Activated naive CD4-positive, alpha-beta T cell treated with anti-CD3 and anti-CD28 coated beads for 36 hours (primary cell): ENCODE data around the gene NFILZ. TPM values are rescaled to one million over a fixed set of nuclear protein-coding genes. Genes with fewer than 3 reads are reported as not detected.

ENCODE experiments used
- CTCF ChIA-PET: fragments of 350-600 bp; sonication (Branson Sonifier 250); formaldehyde crosslinking; loops from one replicate; lab custom pipeline; 2021; ENCODE audit warnings: antibody characterized with exemption; lab: Charles Lee
- DNase-seq: peaks from one replicate; pipeline ENCODE4 v3.0.0-alpha.2; 2020
- H3K27ac Mint-ChIP-seq: one replicate; pipeline ENCODE4 v1.8.0; 2021; ENCODE audit warnings: mild to moderate bottlenecking, mixed read lengths
- H3K27me3 Mint-ChIP-seq: one replicate; pipeline ENCODE4 v1.8.0; 2021; ENCODE audit warnings: low read depth, mixed read lengths
- H3K36me3 Mint-ChIP-seq: one replicate; pipeline ENCODE4 v1.8.0; 2021; ENCODE audit warnings: low read depth, mixed read lengths
- H3K4me1 Mint-ChIP-seq: one replicate; pipeline ENCODE4 v1.8.0; 2021; ENCODE audit warnings: low read depth, mixed read lengths
- H3K4me3 Mint-ChIP-seq: one replicate; pipeline ENCODE4 v1.8.0; 2021; ENCODE audit warnings: mild to moderate bottlenecking, moderate library complexity, mixed read lengths
- H3K9me3 Mint-ChIP-seq: one replicate; pipeline ENCODE4 v1.8.0; 2021; ENCODE audit warnings: mixed read lengths
- intact Hi-C: fragments of 100-400 bp; cut with micrococcal nuclease; formaldehyde crosslinking; loops from one replicate; pipeline ENCODE4 v1.15.1; 2023
- total RNA-seq, 2 experiments: library from RNA; stranded (reverse); gene quantifications; one replicate each; pipeline ENCODE4 v1.2.3, GENCODE V29; 2021

Gene NFILZ
- total RNA-seq, 2 experiments from 2014 or later = not detected

DNA sequence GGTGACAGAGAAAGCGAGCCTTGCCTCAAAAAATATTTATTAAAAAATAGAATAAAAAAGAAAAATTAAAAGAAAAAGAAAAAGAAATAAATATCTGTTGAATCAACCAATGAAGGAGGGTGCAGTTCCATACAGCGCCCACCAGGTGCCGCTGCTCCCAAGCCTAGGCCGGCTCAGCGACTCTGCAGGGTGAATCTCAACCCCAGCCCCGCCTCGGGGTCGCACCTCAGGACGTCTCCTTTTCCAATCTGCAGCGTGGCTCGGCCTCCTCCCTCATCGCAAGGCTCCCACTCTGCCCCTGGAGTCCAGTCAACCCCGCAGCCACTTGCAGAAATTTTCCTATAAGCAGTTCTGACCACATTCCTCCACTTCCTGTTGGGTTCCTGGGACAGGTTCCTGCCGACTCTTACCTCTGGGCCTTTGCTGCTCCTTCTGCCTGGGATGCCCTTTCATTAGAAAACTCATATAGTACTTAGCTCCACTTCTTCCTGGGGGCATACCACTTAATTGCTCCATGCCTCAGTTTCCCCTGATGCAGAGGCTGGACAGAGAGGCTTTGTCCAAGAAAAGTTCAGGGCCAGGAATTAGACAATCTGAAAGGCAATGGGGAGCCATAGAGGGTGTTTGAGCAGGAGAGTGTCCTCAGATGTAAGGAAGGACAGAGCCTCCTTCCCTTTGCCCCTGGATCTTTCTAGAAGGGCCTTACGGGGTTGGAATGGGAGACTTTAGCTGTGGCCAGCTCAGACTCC, 24.3 kb downstream of the NFILZ start:
- Mint-ChIP-seq H3K36me3 (no peaks in the 10 kb centered on the region), H3K27ac (no peak overlapping the region), H3K4me1 (peaks cover 13% of the 10 kb centered on the region), H3K27me3 (no peaks in the 10 kb centered on the region), H3K4me3 (no peak overlapping the region), H3K9me3 (no peaks in the 10 kb centered on the region)
- CTCF ChIA-PET = interaction anchor here (0.6 to 5.8 kb wide), 20 partner anchors 9 to 528 kb away, joined by 3 to 75 read pairs (median 4); partner anchors contain the start of genes ACTL9 and MUC16
- intact Hi-C loops = loop anchor here (1.0 to 2.0 kb wide), 2 partner anchors 40 to 426 kb away; no protein-coding TSS in a partner anchor
- peak; percentile 71 for DNase-seq

DNA sequence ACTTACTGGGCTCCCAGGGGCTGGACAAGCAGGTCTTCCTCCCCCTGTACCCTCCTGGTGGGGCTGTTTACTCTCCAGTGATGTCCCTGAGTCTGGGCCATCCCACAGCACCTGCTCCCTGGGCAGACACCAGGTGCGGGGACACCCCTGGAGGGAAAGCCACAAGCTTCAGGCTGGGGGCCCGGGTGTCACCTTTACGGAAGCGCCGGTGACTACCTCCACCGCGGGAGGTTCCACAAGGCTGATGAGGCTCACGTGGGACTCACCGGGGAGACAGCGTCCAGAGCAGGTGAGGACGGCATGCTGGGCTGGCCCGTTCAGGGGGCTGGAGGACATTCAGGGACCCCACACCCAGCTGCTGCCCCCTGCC, 24.9 kb downstream of the NFILZ start:
- CTCF ChIA-PET = interaction anchor here (0.7 to 5.8 kb wide), 9 partner anchors 9 to 411 kb away, joined by 3 to 75 read pairs (median 3); no protein-coding TSS in a partner anchor
- Mint-ChIP-seq H3K27ac (no peak overlapping the region), H3K4me1 (peaks cover 13% of the 10 kb centered on the region), H3K4me3 (no peak overlapping the region), H3K36me3 (no peaks in the 10 kb centered on the region), H3K9me3 (no peaks in the 10 kb centered on the region), H3K27me3 (no peaks in the 10 kb centered on the region)
- intact Hi-C loops = loop anchor here (2.0 kb wide), 1 partner anchor 425 kb away; no protein-coding TSS in a partner anchor
- DNase-seq = peak; percentile 45

DNA sequence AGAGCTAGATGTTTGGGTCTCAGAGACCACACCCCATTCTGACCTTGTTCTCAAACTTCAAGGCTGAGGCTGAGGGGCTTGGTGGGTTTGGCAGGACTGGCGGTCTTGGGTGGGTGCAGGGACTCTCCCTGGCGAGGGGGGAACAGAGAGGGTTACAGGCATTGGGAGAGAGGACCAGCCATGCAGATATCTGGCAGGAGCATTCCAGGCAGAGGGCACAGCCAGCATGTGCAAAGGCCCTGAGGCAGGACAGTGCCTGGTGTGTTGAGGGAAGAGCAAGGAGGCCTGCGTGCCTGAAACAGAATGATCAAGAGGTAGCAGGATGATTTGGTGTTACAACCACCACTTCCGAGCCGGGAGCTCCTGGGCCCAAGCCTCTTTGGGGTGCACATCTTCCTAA, 27.4 kb downstream of the NFILZ start:
- intact Hi-C loops = no loop called here
- H3K9me3 Mint-ChIP-seq = no peaks in the 10 kb centered on the region
- DNase-seq = no peak
- H3K4me1 Mint-ChIP-seq = peaks cover 13% of the 10 kb centered on the region
- no peak overlapping the region for H3K27ac Mint-ChIP-seq
- no peak overlapping the region for H3K4me3 Mint-ChIP-seq
- H3K36me3 Mint-ChIP-seq = no peaks in the 10 kb centered on the region
- no peaks in the 10 kb centered on the region for H3K27me3 Mint-ChIP-seq
- CTCF ChIA-PET = interaction anchor here (5.8 kb wide), 1 partner anchor 36 kb away, joined by 75 read pairs; no protein-coding TSS in a partner anchor

DNA sequence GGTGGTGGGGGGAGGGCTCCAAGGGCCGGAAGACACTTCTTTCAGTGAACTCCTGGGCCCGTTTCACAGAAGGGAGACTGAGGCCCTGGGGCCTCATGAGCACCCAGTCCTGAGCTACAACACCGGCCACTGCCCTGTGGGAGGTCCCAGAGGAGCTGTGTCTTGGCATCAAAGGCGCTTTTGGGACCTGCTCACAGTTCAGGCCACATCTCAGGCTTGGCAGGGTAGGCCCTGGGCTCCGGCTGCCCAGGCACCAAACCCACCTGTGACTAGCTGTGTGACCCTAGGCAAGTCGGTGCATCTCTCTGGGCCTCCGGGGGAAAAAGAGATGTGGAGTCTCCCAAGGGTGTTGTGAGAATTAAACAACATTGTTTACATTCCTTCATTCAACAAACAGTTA, 29.5 kb downstream of the NFILZ start:
- no peaks in the 10 kb centered on the region for H3K9me3 Mint-ChIP-seq
- intact Hi-C loops = no loop called here
- H3K4me3 Mint-ChIP-seq = no peak overlapping the region
- H3K4me1 Mint-ChIP-seq = peaks cover 15% of the 10 kb centered on the region
- no peak overlapping the region for H3K27ac Mint-ChIP-seq
- H3K36me3 Mint-ChIP-seq = no peaks in the 10 kb centered on the region
- no peaks in the 10 kb centered on the region for H3K27me3 Mint-ChIP-seq
- no peak for DNase-seq
- CTCF ChIA-PET = interaction anchor here (0.6 to 1.0 kb wide), 2 partner anchors 24 to 34 kb away, joined by 3 read pairs; no protein-coding TSS in a partner anchor

DNA sequence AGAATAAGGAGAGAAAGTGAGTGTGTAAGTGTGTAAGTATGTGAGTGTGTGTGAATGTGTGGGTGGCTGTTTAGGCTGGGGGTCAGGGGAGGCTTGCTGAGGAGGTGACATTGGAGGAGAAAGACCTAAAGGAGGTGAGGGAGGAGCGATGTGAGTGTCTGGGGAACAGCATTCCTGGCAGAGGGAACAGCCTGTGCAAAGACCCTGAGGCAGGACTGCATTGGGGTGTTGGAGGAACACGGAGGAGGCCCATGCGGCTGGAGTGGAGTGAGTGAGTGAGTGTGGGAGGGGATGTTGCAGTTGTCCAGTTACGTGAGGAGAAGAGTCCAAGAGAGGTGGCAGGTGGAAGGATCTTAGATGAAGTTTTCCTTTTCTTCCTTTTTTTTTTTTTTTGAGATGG, 31.8 kb downstream of the NFILZ start:
- intact Hi-C loops = no loop called here
- Mint-ChIP-seq H3K27ac (no peak overlapping the region), H3K9me3 (no peaks in the 10 kb centered on the region), H3K27me3 (no peaks in the 10 kb centered on the region), H3K4me1 (peaks cover 17% of the 10 kb centered on the region), H3K4me3 (no peak overlapping the region), H3K36me3 (no peaks in the 10 kb centered on the region)
- CTCF ChIA-PET = interaction anchor here (0.7 kb wide), 1 partner anchor 480 kb away, joined by 3 read pairs; no protein-coding TSS in a partner anchor
- no peak for DNase-seq

DNA sequence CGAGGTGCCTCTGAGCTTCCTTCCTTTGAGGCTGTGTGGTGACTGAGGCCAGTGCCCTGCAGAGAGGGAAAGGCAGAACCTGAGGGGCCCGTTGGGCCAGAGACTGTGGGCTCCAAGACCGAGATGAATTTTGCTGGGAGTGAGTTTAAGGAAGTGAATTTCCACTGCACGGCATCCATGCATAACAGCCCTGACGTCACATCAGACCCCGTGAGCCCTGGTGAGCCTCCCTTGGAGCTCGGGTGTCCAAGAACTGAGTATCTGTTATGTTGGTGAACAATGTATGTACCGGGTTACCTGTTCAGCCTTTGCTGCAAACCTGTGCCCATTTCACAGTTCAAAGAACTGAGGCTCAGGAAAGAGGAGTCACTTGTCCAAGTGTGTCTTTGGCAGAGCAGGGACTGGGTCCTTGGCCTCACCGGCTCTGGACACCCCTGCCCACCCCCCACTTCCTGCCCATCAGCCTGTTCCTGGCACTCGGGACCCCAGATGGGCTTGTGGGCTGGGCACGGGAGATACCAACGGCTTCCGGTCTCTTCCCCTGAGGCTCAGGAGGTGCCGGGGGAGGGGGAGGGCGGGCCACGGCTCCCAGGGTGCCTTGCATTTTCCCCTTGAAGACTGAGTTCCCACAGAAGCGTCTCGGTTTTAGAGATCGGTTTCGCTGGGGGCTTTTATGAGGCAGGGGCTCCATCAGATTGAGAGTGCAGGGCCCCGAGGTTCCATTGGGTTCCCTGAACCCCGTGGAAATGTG, 33.7 kb downstream of the NFILZ start:
- no peaks in the 10 kb centered on the region for H3K9me3 Mint-ChIP-seq
- H3K4me1 Mint-ChIP-seq = peaks cover 21% of the 10 kb centered on the region
- no peak overlapping the region for H3K4me3 Mint-ChIP-seq

DNA sequence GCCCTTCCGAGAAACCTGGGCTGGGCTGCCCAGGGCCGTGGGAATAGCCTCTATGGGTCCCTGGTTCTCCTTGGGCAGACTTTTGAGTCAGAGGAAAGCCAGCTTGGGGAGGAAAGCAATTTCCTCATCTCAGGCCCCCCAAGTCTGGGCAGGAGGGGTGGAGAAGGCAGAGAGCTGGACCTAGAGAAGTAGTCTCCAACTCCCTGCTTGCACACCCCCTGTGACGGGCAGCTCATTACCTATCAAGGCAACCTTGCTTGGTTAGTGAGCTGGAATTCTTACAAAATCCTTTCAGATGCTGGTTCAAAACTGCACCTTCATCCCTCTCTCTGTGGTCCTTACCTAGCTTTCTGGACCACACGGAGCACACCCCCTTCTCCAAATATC, 34.2 kb downstream of the NFILZ start:
- Mint-ChIP-seq H3K9me3 (no peaks in the 10 kb centered on the region), H3K27ac (no peak overlapping the region), H3K27me3 (no peaks in the 10 kb centered on the region), H3K4me3 (no peak overlapping the region), H3K4me1 (peaks cover 21% of the 10 kb centered on the region), H3K36me3 (no peaks in the 10 kb centered on the region)
- DNase-seq = no peak
- intact Hi-C loops = no loop called here
- CTCF ChIA-PET = interaction anchor here (0.5 to 1.7 kb wide), 4 partner anchors 10 to 83 kb away, joined by 3 to 9 read pairs (median 4); no protein-coding TSS in a partner anchor

More for the DNA sequence above, 33.7 kb downstream of the NFILZ start:
- CTCF ChIA-PET = interaction anchor here (0.5 to 1.5 kb wide), 6 partner anchors 10 to 473 kb away, joined by 3 to 9 read pairs (median 5); no protein-coding TSS in a partner anchor
- Mint-ChIP-seq H3K36me3 (no peaks in the 10 kb centered on the region), H3K27me3 (no peaks in the 10 kb centered on the region), H3K27ac (no peak overlapping the region)
- DNase-seq = peak; percentile 65
- intact Hi-C loops = no loop called here

DNA sequence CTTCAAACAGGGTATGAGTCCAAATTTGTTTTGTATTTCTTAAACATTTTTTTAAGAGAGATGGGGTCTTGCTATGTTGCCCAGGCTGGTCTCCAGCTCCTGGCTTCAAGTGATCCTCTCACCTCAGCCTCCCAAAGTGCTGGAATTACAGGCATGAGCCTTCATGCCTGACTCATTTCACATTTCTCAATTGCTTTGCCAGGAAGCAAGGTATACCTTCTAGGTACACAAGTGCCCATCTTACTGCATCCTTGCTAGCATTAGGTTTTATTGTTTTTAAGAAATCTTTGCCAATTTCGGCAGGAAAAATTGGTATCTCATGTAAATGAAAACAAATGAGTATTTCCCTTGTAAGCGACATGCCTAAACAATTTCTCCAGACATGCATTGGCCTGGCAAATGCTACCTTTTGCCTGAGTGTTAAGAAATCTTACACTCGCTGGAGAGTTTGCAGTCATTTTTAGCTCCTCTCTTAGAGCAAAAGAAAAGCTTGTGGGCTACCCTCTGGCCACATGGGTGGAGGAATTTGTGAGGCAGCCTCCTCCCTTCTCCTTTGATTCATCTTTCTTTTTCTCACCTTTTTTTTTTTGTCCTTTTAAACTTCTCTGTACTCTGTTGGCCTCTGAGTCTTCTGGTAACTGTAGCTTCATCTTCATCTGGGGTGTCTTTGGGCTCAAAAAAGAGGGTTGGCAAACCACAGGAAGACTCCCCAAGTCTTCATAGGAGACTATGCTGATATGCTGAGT, 35.2 kb downstream of the NFILZ start:
- H3K9me3 Mint-ChIP-seq = no peaks in the 10 kb centered on the region
- no peak overlapping the region for H3K4me3 Mint-ChIP-seq
- peaks cover 21% of the 10 kb centered on the region for H3K4me1 Mint-ChIP-seq
- no peaks in the 10 kb centered on the region for H3K36me3 Mint-ChIP-seq
- CTCF ChIA-PET = interaction anchor here (0.6 to 1.7 kb wide), 4 partner anchors 11 to 87 kb away, joined by 3 to 9 read pairs (median 4); no protein-coding TSS in a partner anchor
- intact Hi-C loops = no loop called here
- H3K27ac Mint-ChIP-seq = no peak overlapping the region
- no peaks in the 10 kb centered on the region for H3K27me3 Mint-ChIP-seq
- peak; percentile 15 for DNase-seq

DNA sequence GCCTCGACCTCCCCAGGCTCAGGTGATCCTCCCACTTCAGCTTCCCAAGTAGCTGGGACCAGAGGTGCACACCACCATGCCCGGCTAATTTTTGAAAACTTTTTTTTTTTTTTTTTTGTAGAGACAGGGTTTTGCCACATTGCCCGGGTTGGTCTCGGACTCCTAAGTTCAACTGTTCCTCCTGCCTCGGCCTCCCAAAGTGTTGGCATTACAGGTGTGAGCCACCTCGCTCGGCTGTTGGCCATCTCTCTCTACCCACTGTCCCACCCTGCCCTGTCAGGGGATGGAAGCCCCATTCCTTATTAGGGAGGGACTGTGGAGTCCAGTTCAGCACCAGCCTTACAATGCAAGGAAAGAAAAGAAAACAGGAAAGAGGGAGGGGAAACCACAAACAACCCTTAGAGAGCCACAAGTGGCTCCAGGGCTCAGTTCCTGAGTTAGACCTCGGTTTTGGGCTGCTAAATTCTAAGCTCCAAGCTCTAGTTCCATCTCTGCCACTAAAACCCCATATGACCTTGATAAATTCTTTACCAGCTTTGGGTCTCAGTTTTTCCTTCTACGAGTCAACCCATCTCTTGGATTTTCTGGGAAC, 36.5 kb downstream of the NFILZ start:
- intact Hi-C loops = no loop called here
- Mint-ChIP-seq H3K27me3 (no peaks in the 10 kb centered on the region), H3K4me1 (peaks cover 26% of the 10 kb centered on the region)

DNA sequence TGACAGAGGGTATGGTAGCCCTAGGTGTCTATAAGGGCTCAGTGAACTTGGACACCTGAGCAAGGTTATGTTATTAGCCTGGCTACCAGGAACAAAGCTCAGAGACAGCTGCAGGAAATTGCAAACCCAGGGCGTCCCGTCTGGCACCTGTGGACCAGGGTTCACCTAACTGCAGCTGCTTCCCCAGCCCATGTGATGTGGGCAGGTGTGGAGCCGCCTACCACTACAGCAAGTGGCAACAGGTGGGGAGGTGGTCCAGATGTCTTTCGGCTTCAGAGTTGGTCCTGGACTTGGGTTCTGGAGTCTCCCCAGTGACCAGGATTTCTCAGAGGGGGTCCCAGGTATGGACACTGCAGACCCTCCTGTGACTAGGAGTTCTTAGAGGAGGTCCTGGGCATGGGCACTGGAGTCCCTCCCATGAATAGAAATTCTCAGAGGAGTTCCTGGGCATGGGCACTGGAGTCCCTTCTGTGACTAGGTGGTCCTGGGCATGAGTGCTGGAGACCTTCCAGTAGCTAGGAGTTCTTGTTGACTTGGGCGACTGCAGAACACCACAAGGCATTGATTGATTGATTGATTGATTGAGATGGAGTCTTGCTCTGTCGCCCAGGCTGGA, 43.0 kb downstream of the NFILZ start:
- Mint-ChIP-seq H3K4me3 (no peak overlapping the region), H3K9me3 (no peaks in the 10 kb centered on the region), H3K4me1 (peaks cover 12% of the 10 kb centered on the region), H3K27me3 (no peaks in the 10 kb centered on the region), H3K27ac (no peak overlapping the region), H3K36me3 (no peaks in the 10 kb centered on the region)
- CTCF ChIA-PET = no interaction called here
- intact Hi-C loops = no loop called here
- no peak for DNase-seq

More for the DNA sequence above, 36.5 kb downstream of the NFILZ start:
- Mint-ChIP-seq H3K36me3 (no peaks in the 10 kb centered on the region), H3K27ac (no peak overlapping the region), H3K4me3 (no peak overlapping the region), H3K9me3 (no peaks in the 10 kb centered on the region)
- CTCF ChIA-PET = interaction anchor here (1.0 to 1.3 kb wide), 3 partner anchors 12 to 88 kb away, joined by 3 read pairs; no protein-coding TSS in a partner anchor
- no peak for DNase-seq

DNA sequence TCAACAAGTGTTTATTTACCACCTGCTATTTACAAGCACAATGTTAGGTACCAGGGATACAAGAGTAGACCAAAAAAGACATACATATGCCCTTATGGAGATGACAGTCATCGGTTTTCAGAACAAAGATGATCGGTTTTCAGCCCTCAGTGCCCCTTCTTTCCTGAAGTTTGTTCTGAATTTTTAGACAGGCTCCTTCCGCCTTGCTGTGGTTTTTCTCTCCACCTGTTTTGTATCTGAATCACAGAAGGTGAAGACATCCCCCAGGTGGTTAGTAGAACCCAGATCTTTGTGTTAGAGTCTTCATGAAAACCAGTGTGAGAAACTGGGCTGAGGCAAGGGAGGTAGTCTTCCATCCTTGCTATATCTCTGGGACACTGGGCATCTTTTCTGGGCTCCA, 44.6 kb downstream of the NFILZ start:
- no peaks in the 10 kb centered on the region for H3K36me3 Mint-ChIP-seq
- intact Hi-C loops = no loop called here
- H3K27me3 Mint-ChIP-seq = no peaks in the 10 kb centered on the region
- DNase-seq = no peak
- no peak overlapping the region for H3K27ac Mint-ChIP-seq
- no peak overlapping the region for H3K4me3 Mint-ChIP-seq
- no peaks in the 10 kb centered on the region for H3K9me3 Mint-ChIP-seq
- CTCF ChIA-PET = no interaction called here
- peaks cover 11% of the 10 kb centered on the region for H3K4me1 Mint-ChIP-seq
